ENCODE measurements around the gene DPP6. TPM values are rescaled to one million over a fixed set of nuclear protein-coding genes. Genes with fewer than 3 reads are reported as not detected.

Gene DPP6
- total RNA-seq, 1 donor from 2014 or later, result not detected

DNA sequence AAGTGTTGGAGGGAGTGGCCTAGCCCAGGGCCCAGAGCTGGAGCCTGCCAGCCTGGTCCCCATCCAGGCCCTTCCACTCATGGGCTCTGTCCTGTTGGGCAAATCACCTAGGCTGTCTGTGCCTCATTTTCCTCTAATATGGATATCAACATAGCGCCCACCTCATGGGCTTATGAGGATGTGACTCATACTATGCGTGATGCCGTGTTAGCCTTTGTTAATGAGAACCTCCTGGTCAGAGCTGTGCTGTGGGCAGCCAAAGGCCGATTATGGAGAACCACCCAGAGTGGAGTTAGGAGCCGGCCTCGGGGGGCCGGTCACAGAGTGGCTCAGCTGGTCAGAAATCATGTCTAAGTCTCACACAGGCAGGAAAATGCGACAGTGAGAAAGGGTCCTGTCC, 644.4 kb downstream of the DPP6 start:
- DNase-seq (ENCODE audit: low spot score), result no peak

- DNase-seq (ENCODE audit: low spot score), result no peak
Measured at GRCh38 chr7:154698726-154699291, 646.6 kb downstream of the DPP6 start.

DNA sequence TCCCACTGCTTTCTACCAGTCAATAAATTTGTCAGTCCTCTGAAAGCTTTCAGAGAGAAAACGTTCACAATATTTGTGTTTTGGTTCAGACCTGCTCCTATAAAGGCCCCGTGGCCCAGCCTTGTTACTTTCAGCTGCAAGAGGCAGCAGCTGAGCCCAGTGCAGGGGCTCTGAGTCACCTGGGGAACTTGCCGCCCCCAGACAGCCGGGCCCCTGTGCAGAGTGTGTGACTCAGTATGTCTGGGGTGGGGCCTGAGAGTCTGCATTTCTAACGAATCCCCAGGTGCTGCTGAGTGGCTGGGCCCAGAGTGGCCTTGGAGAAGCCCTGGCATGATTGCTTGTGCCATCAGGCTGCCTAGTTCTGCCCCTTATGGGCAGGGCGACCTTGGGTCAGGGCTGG, 647.2 kb downstream of the DPP6 start:
- DNase-seq (ENCODE audit: low spot score), result no peak

- DNase-seq (ENCODE audit: low spot score), result no peak
Measured at GRCh38 chr7:154709840-154710520, 657.8 kb downstream of the DPP6 start.

- no peak for DNase-seq (ENCODE audit: low spot score)
Measured at GRCh38 chr7:154720016-154720415, 667.8 kb downstream of the DPP6 start.

DNA sequence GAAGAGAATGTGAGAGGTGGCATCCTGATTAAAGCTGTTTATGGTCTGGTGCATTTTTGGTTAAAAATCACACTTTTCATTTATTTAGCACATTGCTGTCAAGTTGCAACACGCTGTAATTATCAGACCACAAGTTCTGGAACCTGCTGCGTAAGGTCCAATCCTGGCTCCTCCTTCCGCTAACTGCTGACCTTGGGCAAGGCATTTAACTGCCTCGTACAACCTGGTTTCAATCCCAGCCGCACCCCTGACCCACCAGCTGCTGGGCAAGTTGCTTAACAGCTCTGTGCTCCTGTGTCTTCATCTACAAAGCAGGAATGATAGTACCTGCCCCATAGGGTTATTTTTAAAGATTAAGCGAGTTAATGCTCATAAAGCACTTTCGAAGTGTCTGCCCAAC, 668.9 kb downstream of the DPP6 start:
- no peak for DNase-seq (ENCODE audit: low spot score)

DNA sequence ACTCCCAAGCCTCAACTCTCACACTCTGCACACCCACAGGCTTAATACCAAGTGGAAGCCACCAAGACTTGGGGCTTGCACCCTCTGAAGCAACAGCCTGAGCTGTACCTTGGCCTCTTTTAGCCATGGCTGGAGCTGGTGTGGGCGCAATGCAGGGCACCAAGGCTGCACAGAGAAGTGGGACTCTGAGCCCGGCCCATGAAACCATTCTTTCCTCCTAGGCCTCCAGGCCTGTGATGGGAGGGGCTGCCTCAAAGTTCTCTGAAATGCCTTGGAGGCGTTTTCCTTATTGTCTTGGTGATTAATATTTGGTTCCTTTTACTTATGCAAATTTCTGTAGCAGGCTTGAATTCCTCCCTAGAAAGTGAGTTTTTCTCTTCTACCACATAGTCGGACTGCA, 674.2 kb downstream of the DPP6 start:
- DNase-seq (ENCODE audit: low spot score), result no peak

DNA sequence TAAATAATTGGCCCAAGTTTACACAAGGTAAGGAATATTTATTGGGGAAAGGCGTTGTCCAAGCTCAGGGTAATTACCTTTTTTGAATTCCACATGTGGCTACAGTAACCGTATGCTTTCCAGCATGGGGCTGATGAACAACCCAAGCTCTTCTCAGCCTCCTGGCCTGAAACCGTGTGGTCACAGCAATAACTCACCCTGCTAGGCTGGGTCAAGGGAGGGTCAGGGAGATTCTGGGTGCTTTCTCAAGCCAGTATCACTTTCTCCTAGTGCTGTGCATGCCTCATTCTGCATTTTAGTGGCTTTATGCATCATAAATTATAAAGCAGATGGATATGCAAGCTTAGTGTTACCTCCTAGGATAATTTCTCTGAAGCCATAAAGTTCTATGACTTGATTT, 676.9 kb downstream of the DPP6 start:
- no peak for DNase-seq (ENCODE audit: low spot score)

DNA sequence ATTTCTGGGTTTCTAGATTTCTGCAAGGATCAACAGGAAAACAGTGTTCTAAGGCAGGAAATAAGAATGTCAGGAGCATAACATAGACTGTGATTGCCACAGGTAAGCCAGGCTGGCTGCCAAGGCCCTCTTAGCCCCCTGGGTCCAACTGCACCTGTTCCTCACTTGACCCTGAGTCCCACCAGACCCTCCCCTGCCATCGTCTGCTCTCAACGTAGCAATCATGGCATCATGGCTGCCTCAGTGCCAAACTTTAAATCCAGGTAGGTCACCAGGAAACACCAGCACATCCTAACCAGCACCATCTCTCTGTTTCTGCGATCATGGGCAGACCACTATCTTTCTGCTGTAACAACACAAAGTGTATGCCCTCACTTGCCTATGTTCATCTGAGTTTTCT, 683.6 kb downstream of the DPP6 start:
- DNase-seq (ENCODE audit: low spot score), result no peak

DNA sequence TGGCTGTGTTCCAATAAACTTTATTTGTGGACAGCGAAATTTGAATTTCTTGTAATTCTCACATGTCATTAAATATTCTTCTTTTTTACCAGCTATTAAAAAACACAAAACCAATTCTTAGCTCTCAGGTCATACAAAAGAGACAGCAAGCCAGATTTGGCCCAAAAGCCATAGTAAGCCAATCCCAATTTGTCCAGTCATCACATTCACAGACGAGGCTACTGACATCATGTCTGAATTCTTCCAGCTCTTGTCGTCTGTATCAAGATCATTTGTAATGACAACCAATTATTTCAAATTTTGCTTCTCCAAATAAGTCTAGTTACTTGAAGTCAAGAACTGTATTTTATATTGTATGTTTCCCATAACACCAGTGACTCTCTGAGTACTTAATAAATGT, 684.2 kb downstream of the DPP6 start:
- DNase-seq (ENCODE audit: low spot score), result no peak

DNA sequence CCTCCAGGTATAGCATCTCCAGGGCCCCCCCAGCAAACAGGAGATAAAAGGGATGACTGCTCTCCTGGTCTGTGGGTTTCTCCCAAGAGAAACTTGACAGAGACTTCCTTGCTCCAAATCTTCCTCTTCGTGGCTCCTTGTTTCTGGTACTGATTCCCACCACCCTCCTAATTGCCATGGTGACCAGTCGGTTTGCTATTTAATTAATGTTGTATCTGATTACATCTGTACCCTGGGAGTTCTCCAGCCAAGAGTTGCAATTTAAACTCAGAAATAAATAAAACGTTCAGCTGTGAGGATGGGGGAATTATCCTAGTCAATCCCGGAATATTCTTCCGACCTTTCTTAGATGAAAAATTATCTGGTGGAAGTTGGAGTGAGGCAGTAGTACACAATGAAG, 686.0 kb downstream of the DPP6 start:
- DNase-seq (ENCODE audit: low spot score), result no peak

DNA sequence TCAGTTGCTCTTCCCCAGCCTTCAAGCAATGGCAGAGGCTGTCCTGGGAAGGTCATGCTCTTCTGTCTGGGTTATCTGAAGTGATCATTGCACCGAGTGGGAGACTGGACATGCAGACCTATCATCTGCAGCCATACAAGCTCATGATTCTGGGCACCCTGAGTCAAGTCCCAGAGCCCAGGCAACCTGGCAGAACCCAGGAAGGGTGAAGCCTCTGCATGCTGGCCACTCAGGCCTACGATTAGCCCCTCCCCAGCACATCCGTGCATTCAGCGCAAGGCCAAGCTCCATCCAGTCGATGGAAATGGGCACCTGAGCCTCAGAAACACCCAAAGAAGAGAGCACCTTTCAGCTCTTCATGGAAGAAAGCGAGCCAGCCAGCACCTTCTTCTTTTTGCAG, 688.9 kb downstream of the DPP6 start:
- no peak for DNase-seq (ENCODE audit: low spot score)

- DNase-seq (ENCODE audit: low spot score), result no peak
Measured at GRCh38 chr7:154743206-154743605, 691.0 kb downstream of the DPP6 start.

DNA sequence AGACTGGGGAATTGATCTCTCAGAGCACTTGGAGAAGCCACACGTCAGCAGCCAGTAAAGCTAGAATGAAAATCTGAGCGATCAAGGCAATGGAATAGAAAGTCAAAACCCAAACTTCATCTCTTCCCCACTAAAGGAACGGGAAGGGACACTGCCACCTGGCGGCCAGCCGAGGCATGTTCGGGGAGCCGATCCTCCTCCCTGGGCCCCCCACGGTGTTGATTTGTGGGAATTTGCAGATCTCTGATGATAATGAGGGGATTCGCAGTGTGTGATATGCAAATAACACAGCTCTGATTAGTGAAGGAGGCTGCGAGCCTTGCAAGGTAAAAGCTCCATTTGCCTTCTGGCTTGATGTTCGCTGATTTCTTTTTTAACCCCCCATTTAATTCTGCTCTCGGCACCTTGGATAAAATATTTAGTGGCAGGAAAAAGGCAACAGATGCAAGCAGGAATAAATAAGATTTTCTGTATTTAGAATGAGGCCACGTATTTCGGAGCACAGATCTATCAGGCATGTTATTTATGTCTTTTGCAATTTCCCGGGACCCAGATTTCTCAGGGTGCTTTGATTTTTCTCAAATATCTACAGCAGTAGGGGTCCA, 692.2 kb downstream of the DPP6 start:
- no peak for DNase-seq (ENCODE audit: low spot score)

DNA sequence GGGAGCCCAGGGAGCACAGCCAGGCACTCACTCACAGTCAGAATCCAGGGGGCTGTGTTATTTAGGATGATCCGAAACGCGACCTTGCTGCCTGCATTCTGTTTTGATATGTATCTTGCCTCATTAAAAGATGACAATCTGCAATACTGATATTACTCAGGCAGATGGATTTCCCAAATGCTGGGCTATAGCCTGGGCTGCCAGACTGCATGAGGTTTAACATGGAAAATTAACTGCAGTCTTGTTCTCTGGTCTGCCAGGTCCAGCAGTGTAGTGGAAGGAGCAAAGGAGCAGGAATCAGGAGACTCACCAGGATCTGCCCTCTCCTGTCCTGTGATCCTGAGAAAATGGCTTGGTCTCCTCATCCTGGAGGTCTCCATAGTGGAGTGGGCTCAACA, 692.7 kb downstream of the DPP6 start:
- no peak for DNase-seq (ENCODE audit: low spot score)

GRCh38 chr7:154746571-154747360, 694.6 kb downstream of the DPP6 start:
- no peak for DNase-seq (ENCODE audit: low spot score)

DNA sequence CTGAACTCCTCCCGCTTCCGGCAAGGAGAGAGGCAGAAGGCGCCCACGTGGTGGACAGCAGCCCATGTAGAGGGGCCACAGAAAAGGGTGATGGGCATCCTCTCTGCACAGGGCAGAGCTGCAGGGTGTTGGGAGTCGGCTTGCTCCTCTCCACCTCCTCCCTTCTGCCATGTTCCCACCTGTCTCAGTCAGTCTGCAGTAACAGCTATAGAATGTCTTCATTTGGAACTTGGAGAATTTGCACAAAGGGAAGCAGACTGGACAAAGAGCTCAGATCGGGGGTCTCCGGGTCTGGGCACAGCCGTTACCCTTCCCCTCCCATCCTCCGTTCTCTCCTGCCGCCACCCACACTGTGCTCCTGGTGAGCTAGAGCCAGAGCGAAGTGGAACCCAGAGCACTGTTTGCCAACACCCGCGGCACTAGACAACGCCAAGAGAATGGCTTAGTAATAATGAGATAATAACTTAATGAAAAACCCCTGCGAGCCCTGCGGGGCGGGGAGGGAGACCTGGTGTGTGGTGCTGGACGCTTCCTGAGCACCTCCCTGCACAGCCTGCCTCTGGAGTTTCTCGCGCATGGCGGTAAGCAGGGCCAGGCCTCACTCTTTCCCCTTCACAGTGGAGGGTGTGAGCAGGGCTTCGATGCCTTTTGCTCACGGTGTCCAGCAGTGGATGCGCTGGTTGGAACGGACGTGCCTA, 696.0 kb downstream of the DPP6 start:
- DNase-seq (ENCODE audit: low spot score), result no peak

DNA sequence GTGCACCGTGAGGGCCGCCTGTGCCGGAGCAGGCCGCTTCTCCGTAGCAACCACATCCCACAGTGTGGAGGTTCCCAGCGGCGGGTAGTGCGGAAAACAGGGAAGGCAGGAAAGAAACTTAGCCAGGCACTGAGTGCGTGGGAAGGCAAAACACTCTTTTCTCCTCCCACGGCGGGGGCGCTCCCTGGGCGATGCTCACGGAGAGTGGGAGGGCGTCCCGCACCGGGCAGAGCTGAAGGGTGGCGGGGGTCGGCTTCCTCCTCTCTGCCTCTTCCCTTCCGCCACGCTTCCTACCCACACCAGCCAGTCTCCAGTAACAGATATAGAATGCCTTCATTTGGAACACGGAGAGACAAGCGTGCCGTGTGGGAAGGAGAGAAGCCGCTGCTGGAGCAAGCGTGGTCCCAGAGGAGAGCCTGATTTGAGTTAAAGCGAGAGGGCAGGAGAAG, 698.2 kb downstream of the DPP6 start:
- no peak for DNase-seq (ENCODE audit: low spot score)

DNA sequence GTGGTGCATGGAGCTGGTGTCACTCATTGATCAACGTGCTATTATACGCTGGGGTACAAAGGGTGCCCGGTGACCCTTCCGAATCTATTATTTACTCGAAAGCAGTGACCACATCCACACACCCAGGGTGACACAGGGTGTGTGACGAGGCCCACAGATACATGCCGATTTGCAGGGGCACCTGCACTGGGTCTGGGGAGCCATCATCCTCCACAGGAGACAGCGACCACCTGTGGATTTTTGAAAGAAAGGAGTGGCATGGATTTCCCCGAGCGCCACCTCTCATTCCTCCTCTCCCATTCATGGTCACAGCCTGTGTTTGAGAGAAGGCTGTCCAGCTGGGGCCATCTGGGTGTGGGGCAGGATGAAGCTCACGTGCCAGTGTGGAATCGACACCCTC, 701.0 kb downstream of the DPP6 start:
- DNase-seq (ENCODE audit: low spot score), result no peak

- DNase-seq (ENCODE audit: low spot score), result no peak
Measured at GRCh38 chr7:154757756-154758155, 705.6 kb downstream of the DPP6 start.

GRCh38 chr7:154759989-154760388, 707.8 kb downstream of the DPP6 start:
- no peak for DNase-seq (ENCODE audit: low spot score)

DNA sequence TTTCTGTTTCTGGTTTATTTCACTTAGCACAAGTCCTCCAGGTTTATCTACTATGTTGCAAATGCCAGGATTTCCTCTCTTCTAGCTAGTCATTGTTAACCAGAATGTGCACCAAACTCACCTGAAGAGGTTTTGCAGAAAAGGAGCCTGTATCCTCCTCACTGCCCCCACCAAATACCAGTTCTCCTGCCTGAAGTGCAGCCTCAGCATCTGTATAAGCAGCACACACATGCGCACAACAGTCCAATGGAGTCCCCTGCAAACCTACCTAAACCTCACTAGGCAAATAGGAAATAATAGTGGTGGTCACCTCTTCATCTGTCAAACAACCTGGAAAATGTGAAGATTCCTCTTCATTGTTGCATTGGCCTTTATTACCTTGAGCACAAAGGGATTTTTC, 712.9 kb downstream of the DPP6 start:
- DNase-seq (ENCODE audit: low spot score), result no peak

All from ureter (tissue), 1 donor.